PC-3 (cell line): ENCODE measurements around the gene AFMID.

Experiments
- EZH2 ChIP-seq: fragments of 300-600 bp; sonication (generic); IDR thresholded peaks from one replicate; pipeline ENCODE4 v1.6.1; 2017; ENCODE audit warnings: antibody characterized with exemption, mild to moderate bottlenecking, low read length; ENCODE audit not compliant: unreplicated experiment
- EZH2phosphoT487 ChIP-seq: fragments of 300-600 bp; sonication (generic); IDR thresholded peaks from 2 replicates; pipeline ENCODE4 v1.6.1; 2018; ENCODE audit warnings: mild to moderate bottlenecking, antibody characterized with exemption, low read length, borderline replicate concordance
- TF ChIP-seq, protein P1 (sequence below): fragments of 300-600 bp; sonication (generic); conservative IDR thresholded peaks from 2 replicates; pipeline ENCODE4 v1.5.1; 2017; ENCODE audit warnings: antibody characterized with exemption, low read depth, mild to moderate bottlenecking, low read length

DNA sequence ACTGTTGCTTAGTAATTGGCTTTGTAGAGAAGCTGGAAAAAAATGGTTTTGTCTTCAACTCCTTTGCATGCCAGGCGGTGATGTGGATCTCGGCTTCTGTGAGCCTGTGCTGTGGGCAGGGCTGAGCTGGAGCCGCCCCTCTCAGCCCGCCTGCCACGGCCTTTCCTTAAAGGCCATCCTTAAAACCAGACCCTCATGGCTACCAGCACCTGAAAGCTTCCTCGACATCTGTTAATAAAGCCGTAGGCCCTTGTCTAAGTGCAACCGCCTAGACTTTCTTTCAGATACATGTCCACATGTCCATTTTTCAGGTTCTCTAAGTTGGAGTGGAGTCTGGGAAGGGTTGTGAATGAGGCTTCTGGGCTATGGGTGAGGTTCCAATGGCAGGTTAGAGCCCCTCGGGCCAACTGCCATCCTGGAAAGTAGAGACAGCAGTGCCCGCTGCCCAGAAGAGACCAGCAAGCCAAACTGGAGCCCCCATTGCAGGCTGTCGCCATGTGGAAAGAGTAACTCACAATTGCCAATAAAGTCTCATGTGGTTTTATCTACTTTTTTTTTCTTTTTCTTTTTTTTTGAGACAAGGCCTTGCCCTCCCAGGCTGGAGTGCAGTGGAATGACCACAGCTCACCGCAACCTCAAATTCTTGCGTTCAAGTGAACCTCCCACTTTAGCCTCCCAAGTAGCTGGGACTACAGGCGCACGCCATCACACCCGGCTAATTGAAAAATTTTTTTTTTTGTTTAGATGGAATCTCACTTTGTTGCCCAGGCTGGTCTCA lies 38.1 kb downstream of the AFMID start:
- TF ChIP-seq EZH2 = no peak
- TF ChIP-seq, protein P1, sequence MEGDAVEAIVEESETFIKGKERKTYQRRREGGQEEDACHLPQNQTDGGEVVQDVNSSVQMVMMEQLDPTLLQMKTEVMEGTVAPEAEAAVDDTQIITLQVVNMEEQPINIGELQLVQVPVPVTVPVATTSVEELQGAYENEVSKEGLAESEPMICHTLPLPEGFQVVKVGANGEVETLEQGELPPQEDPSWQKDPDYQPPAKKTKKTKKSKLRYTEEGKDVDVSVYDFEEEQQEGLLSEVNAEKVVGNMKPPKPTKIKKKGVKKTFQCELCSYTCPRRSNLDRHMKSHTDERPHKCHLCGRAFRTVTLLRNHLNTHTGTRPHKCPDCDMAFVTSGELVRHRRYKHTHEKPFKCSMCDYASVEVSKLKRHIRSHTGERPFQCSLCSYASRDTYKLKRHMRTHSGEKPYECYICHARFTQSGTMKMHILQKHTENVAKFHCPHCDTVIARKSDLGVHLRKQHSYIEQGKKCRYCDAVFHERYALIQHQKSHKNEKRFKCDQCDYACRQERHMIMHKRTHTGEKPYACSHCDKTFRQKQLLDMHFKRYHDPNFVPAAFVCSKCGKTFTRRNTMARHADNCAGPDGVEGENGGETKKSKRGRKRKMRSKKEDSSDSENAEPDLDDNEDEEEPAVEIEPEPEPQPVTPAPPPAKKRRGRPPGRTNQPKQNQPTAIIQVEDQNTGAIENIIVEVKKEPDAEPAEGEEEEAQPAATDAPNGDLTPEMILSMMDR = no peak
- TF ChIP-seq EZH2phosphoT487 = no peak
